ENCODE results near the gene DCTN4.

The DCTN4 gene

DNA sequence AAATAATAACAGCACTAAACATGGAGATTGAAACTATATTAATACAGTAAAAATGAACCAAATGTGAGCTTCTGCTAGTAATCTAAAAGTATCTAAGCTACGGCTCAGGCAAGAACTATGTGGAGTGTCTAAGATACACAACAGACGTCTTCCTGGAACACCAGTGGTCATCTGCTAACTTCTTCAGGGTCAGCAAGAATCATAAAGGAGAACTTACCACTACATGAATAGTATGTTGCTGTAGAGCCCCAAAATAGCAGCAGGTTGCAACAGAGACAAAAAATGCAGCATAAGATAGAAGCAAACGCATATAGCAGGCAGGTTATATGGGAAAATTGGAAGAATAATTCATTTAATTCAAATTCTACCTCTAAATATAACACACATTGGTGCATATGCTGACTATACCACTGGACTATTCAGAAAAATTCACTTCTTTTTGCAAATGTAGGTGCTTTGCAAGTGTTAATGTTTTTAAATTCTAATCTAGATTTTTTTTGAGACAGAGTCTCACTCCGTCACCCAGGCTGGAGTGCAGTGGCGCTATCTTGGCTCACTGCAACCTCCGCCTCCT, 27.1 kb downstream of the DCTN4 start:
- TF ChIP-seq CTCF (IDR thresholded peaks at IDR 0.05; ENCODE audit: borderline replicate concordance, insufficient read depth, low read depth, low read length), result no peak
- H3K4me3 ChIP-seq (ENCODE audit: low read depth, low read length), result no peak overlapping the region

GRCh38 chr5:150729859-150730258, 29.0 kb downstream of the DCTN4 start:
- no peak for TF ChIP-seq CTCF (IDR thresholded peaks at IDR 0.05; ENCODE audit: borderline replicate concordance, insufficient read depth, low read depth, low read length)
- H3K4me3 ChIP-seq (ENCODE audit: low read depth, low read length), result no peak overlapping the region

DNA sequence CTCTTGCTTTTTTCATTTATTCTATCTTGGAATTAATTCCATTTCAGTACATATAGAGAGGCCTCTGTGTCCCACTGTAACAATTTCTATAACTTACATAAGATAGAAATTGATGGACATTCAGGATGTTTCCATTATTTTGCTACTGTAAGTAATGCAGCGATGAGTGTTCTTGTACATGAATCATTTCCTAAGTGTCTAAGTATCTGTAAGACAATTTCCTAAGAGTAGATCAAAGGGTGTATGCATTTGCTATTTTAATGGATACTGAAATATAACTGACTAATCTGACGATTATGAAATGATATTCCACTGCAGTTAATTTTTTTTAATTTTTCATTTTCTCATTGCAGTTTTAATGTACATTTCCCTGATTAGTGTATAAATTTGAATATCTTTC, 35.0 kb downstream of the DCTN4 start:
- no peak overlapping the region for H3K4me3 ChIP-seq (ENCODE audit: low read depth, low read length)
- TF ChIP-seq CTCF (IDR thresholded peaks at IDR 0.05; ENCODE audit: borderline replicate concordance, insufficient read depth, low read depth, low read length), result no peak

- TF ChIP-seq CTCF (IDR thresholded peaks at IDR 0.05; ENCODE audit: borderline replicate concordance, insufficient read depth, low read depth, low read length), result no peak
Measured at GRCh38 chr5:150710165-150710564, 48.7 kb downstream of the DCTN4 start.

DNA sequence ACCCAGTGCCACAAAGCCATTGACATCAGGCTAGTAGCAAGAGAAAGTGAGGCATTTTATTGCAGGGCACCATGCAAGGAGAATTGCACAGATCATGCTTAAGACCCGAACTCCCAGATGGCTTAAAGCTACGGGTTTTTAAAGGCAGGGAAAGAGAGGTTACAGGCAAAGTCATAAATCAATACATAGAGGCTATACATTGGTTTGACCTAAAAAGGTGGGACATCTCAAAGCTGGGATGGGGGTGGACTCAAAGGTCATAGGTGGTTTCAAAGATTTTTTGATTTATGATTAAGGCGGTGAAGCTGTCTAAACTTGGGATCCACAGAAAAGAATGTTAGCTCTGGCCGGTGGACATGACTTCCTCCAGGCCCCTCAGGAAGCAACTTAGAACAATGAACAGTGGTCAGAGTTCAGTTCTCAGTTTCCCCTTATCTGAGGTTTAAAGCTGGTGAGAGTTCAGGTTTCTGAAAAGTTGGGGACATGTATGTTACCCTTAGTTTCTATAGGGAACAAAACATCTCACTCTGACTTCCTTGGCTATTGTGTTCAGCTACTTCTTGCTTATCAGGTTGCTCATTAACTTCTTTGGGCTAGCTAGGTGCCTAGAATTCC, 51.9 kb downstream of the DCTN4 start:
- H3K4me3 ChIP-seq (ENCODE audit: low read depth, low read length), result no peak overlapping the region
- TF ChIP-seq CTCF (IDR thresholded peaks at IDR 0.05; ENCODE audit: borderline replicate concordance, insufficient read depth, low read depth, low read length), result no peak

More at GRCh38 chr5:150710165-150710564, 48.7 kb downstream of the DCTN4 start:
- no peak overlapping the region for H3K4me3 ChIP-seq (ENCODE audit: low read depth, low read length)

GRCh38 chr5:150703762-150704161, 55.1 kb downstream of the DCTN4 start:
- TF ChIP-seq CTCF (IDR thresholded peaks at IDR 0.05; ENCODE audit: borderline replicate concordance, insufficient read depth, low read depth, low read length), result no peak
- H3K4me3 ChIP-seq (ENCODE audit: low read depth, low read length), result no peak overlapping the region
